ENCODE measurements around the gene SPATA12.

DNA sequence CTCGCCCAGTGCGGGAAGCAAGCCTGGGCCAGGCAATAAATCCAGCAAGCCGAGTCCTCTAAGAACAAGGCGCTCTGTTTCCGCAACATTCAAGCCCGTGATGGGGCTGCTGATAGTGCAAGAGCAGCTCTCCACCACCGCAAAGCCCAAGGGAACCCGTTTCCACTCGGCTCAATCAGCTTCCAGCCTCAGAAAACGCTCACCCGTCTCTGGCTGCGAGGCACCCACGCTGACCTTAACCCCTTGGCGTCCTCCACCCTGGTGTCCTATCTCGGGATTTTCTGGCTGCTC, 17.8 kb downstream of the SPATA12 start:
- TF ChIP-seq, protein P1, sequence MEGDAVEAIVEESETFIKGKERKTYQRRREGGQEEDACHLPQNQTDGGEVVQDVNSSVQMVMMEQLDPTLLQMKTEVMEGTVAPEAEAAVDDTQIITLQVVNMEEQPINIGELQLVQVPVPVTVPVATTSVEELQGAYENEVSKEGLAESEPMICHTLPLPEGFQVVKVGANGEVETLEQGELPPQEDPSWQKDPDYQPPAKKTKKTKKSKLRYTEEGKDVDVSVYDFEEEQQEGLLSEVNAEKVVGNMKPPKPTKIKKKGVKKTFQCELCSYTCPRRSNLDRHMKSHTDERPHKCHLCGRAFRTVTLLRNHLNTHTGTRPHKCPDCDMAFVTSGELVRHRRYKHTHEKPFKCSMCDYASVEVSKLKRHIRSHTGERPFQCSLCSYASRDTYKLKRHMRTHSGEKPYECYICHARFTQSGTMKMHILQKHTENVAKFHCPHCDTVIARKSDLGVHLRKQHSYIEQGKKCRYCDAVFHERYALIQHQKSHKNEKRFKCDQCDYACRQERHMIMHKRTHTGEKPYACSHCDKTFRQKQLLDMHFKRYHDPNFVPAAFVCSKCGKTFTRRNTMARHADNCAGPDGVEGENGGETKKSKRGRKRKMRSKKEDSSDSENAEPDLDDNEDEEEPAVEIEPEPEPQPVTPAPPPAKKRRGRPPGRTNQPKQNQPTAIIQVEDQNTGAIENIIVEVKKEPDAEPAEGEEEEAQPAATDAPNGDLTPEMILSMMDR (IDR thresholded peaks at IDR 0.05) = no peak
- TF ChIP-seq POLR2A (IDR thresholded peaks at IDR 0.05) = no peak

Measured in testis (tissue), 2 donors.